LNCaP clone FGC (cell line): Measurements from ENCODE around the gene CKLF.
"Not testable (repeated sequence)": the region's sequence is repeated elsewhere in the genome, so short reads cannot be mapped to it uniquely, and the experiment has no call there.

ENCODE experiments used
- DNase-seq: peaks from one replicate; pipeline ENCODE4 v3.0.0-alpha.2; 2011; ENCODE audit warnings: low read depth
- H3K4me3 ChIP-seq: 2 replicates; pipeline ENCODE4 v1.5.1; 2011; ENCODE audit warnings: mild to moderate bottlenecking, low read depth, low read length, control low read depth
- CTCF ChIP-seq: IDR thresholded peaks from 2 replicates; pipeline ENCODE4 v1.5.1; 2012; ENCODE audit warnings: mild to moderate bottlenecking; ENCODE audit not compliant: control insufficient read depth, insufficient read depth; ENCODE audit errors: extremely low read depth

CKLF gene

DNA sequence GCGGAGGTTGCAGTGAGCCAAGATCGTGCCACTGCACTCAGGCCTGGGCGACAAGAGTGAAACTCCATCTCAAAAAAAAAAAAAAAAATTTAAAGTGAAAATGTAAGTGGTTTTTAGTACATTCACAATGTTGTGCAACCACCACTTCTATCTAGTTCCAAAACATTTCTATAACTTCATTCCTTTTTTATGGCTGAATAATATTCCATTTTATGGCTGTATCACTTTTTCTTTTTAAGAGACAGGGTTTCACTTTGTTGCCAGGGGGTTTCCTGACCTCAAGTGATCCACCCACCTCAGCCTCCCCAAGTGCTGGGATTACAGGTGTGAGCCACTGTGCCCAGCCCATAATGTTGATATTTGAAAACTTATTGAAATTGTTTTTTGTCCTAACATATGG is 40.4 kb downstream of the CKLF start:
- no peak for TF ChIP-seq CTCF
- no peak overlapping the region for H3K4me3 ChIP-seq
- no peak for DNase-seq

GRCh38 chr16:66594739-66595138 is 42.4 kb downstream of the CKLF start:
- no peak overlapping the region for H3K4me3 ChIP-seq
- TF ChIP-seq CTCF = no peak
- DNase-seq = no peak

- DNase-seq = not testable (repeated sequence)
These were observed 44.2 kb downstream of the CKLF start for GRCh38 chr16:66596559-66596958.

GRCh38 chr16:66596986-66597848 is 44.8 kb downstream of the CKLF start:
- H3K4me3 ChIP-seq = no peak overlapping the region
- TF ChIP-seq CTCF = no peak
- DNase-seq = no peak

More at GRCh38 chr16:66596559-66596958, 44.2 kb downstream of the CKLF start:
- not testable (repeated sequence) for H3K4me3 ChIP-seq

GRCh38 chr16:66598111-66598510 is 45.7 kb downstream of the CKLF start:
- no peak for DNase-seq
- no peak overlapping the region for H3K4me3 ChIP-seq
- TF ChIP-seq CTCF = no peak

DNA sequence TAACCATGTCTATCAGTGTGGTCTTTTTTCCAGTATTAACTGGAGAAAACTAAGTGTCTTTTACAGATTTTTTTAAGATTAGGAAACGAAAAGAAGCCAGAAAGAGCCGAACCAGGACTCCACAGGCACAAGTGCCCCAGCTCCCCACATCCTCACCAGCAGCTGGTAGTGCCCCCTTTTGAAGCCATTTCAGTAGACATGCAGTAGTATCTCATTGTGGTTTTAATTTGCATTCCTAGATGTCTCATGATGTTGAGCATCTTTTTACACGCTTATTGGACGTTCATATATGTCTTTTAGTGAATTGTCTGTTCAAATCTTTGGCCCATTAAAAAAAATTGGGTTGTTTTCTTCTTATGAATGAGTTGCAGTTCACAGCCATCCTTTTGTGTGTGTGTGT is 47.4 kb downstream of the CKLF start:
- DNase-seq = no peak
- H3K4me3 ChIP-seq = no peak overlapping the region
- no peak for TF ChIP-seq CTCF

DNA sequence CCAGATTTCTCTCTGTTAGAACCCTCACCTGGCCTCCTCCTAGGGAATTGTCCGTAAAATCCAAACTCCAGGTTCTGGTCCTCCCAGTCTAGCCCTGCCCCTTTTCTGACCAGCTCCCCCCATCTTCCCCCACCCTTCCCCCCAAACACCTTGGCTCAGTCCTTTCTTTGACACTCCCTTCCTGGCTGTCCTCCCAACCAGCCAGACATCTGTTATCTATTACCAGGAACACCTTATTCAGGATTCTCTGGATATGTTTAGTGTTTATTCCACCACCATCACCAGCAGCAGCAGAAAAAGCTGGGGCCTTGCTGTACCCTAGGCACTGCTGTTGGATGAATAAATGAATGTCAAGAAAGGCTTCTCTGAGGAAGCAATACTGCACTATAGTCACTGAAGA is 48.1 kb downstream of the CKLF start:
- TF ChIP-seq CTCF = no peak
- H3K4me3 ChIP-seq = no peak overlapping the region
- no peak for DNase-seq
